OCI-LY7 (cell line): ENCODE data around the gene RNF183. TPM values are rescaled to one million over a fixed set of nuclear protein-coding genes. Genes with fewer than 3 reads are reported as not detected.

ENCODE experiments used
- BruUV-seq: library from RNA; stranded (reverse); fragments of 400-500 nt; replicated peaks from 2 replicates; lab custom pipeline; 2021; lab: Mats Ljungman, UMichigan
- CTCF ChIA-PET: fragments of 300-600 bp; sonication (Branson Sonifier 250); formaldehyde crosslinking; loops from one replicate; lab custom pipeline; 2022; ENCODE audit warnings: antibody characterized with exemption; ENCODE audit not compliant: unreplicated experiment; lab: Charles Lee
- POLR2A ChIA-PET: fragments of 300-600 bp; sonication (Branson Sonifier 250); formaldehyde crosslinking; loops from one replicate; lab custom pipeline; 2022; ENCODE audit warnings: antibody characterized with exemption; lab: Charles Lee
- DNase-seq: peaks from one replicate; pipeline ENCODE4 v3.0.0-alpha.2; 2015; ENCODE audit warnings: low spot score
- H2AFZ ChIP-seq: fragments of 200-600 bp; sonication (generic), shearing (Covaris generic); 2 replicates; pipeline ENCODE4 v1.6.1; 2014; ENCODE audit warnings: mild to moderate bottlenecking, antibody characterized with exemption, low read length, moderate library complexity
- H3K27ac ChIP-seq: fragments of 200-600 bp; sonication (generic); 2 replicates; pipeline ENCODE4 v1.5.1; 2014; ENCODE audit warnings: mixed run types, low read depth, mild to moderate bottlenecking, moderate library complexity, low read length, inconsistent platforms; ENCODE audit not compliant: poor library complexity, severe bottlenecking
- H3K36me3 ChIP-seq: fragments of 200-600 bp; sonication (generic); 2 replicates; pipeline ENCODE4 v1.6.1; 2014; ENCODE audit warnings: mild to moderate bottlenecking, antibody characterized with exemption, low read length, moderate library complexity, mixed read lengths; ENCODE audit not compliant: insufficient read depth
- H3K4me1 ChIP-seq: fragments of 200-600 bp; sonication (generic); 2 replicates; pipeline ENCODE4 v1.5.1; 2014; ENCODE audit warnings: mild to moderate bottlenecking, low read length; ENCODE audit not compliant: insufficient read depth, poor library complexity, severe bottlenecking
- H3K4me2 ChIP-seq: fragments of 200-600 bp; sonication (generic); 2 replicates; pipeline ENCODE4 v1.6.1; 2014; ENCODE audit warnings: mild to moderate bottlenecking, low read length
- H3K4me3 ChIP-seq: fragments of 200-600 bp; sonication (generic); 2 replicates; pipeline ENCODE4 v1.5.1; 2014; ENCODE audit warnings: mild to moderate bottlenecking, low read depth, low read length; ENCODE audit not compliant: poor library complexity, severe bottlenecking
- H3K79me2 ChIP-seq: fragments of 200-600 bp; sonication (generic); 2 replicates; pipeline ENCODE4 v1.6.1; 2016; ENCODE audit warnings: low read depth, mild to moderate bottlenecking, low read length, moderate library complexity, mixed read lengths; ENCODE audit not compliant: insufficient read depth
- H3K9me2 ChIP-seq: fragments of 200-600 bp; sonication (generic); 2 replicates; pipeline ENCODE4 v1.6.1; 2016; ENCODE audit warnings: mild to moderate bottlenecking, low read length, mixed read lengths; ENCODE audit not compliant: insufficient read depth
- H3K9me3 ChIP-seq: fragments of 200-600 bp; sonication (generic); 2 replicates; pipeline ENCODE4 v1.6.1; 2014; ENCODE audit warnings: mild to moderate bottlenecking, mixed run types, low read length, mixed read lengths
- H4K20me1 ChIP-seq: fragments of 200-600 bp; sonication (generic); 2 replicates; pipeline ENCODE4 v1.6.1; 2014; ENCODE audit warnings: mild to moderate bottlenecking, antibody characterized with exemption, low read length, moderate library complexity, mixed read lengths; ENCODE audit not compliant: insufficient read depth
- EZH2phosphoT487 ChIP-seq: fragments of 200-600 bp; sonication (generic); IDR thresholded peaks from 2 replicates; pipeline ENCODE4 v1.6.1; 2018; ENCODE audit warnings: low read depth, borderline replicate concordance, mild to moderate bottlenecking, mixed run types, antibody characterized with exemption, low read length, moderate library complexity, mixed read lengths
- intact Hi-C: fragments of 100-400 bp; cut with micrococcal nuclease; formaldehyde crosslinking; loops from one replicate; pipeline ENCODE4 v1.10.0; 2022; ENCODE audit not compliant: unreplicated experiment
- total RNA-seq, 2 experiments: library from RNA; depleted of rRNA in 1 of 2; stranded (reverse); fragments of >200 nt in 1 of 2; shearing (Covaris generic) in 1 of 2; gene quantifications; 2 replicates each; pipeline ENCODE4 v1.2.3, GENCODE V29; 2014 to 2022
- TF ChIP-seq, protein P1 (sequence below): fragments of 200-600 bp; sonication (generic); conservative IDR thresholded peaks from 2 replicates; pipeline ENCODE4 v1.5.1; 2014; ENCODE audit warnings: mild to moderate bottlenecking, antibody characterized with exemption, low read length, moderate library complexity, mixed read lengths

RNF183 gene
- total RNA-seq, 2 experiments from 2014 or later: not detected

DNA sequence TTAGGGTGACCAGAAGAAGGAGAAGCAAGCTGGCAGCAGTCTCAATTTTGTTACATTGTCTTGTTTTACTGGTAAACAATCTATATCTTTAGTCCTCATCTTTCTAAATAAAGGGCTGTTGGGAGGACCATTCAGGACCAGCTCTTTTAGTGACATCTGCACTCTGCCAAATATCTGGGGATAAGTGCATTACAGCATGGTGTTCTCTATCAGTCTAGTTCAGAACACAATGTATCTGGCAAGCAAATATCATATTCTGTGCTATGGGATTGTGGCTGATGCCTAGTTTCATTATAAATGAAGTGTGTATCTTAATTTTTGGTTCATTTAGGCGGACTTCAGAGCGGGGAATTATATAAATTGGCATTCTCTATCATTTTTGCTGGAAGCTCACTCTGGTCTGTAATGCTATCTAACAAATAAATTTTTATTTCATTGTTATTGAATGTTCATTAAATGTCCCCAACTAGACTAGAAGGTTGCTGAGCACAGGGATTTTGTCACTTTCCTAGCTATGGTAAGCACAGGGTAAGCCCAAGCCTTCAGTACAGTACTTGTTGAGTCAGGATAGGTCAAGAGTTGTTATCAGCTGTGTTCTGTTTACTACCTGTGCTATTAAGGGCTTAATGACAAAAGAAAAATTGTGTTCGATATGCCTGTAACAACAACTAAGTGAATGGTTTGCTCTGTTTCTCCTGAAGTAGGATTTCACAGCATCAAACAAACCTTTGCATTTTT, 25.0 kb upstream of the RNF183 start:
- ChIA-PET POLR2A (interaction anchor here (0.6 to 1.9 kb wide), 3 partner anchors 12 to 925 kb away, joined by 4 to 7 read pairs (median 4); partner anchors contain the start of gene WDR31), CTCF (no interaction called here)
- TF ChIP-seq, protein P1, sequence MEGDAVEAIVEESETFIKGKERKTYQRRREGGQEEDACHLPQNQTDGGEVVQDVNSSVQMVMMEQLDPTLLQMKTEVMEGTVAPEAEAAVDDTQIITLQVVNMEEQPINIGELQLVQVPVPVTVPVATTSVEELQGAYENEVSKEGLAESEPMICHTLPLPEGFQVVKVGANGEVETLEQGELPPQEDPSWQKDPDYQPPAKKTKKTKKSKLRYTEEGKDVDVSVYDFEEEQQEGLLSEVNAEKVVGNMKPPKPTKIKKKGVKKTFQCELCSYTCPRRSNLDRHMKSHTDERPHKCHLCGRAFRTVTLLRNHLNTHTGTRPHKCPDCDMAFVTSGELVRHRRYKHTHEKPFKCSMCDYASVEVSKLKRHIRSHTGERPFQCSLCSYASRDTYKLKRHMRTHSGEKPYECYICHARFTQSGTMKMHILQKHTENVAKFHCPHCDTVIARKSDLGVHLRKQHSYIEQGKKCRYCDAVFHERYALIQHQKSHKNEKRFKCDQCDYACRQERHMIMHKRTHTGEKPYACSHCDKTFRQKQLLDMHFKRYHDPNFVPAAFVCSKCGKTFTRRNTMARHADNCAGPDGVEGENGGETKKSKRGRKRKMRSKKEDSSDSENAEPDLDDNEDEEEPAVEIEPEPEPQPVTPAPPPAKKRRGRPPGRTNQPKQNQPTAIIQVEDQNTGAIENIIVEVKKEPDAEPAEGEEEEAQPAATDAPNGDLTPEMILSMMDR: no peak
- TF ChIP-seq EZH2phosphoT487: no peak
- Histone ChIP-seq H3K4me1 (no peaks in the 10 kb centered on the region), H3K4me3 (no peak overlapping the region), H4K20me1 (no peaks in the 10 kb centered on the region), H3K9me3 (no peaks in the 10 kb centered on the region), H3K27ac (no peak overlapping the region), H2AFZ (no peak overlapping the region), H3K79me2 (no peaks in the 10 kb centered on the region), H3K9me2 (no peaks in the 10 kb centered on the region), H3K4me2 (no peak overlapping the region), H3K36me3 (no peaks in the 10 kb centered on the region)
- DNase-seq: no peak
- intact Hi-C loops: no loop called here
- no TSS peak for BruUV-seq

DNA sequence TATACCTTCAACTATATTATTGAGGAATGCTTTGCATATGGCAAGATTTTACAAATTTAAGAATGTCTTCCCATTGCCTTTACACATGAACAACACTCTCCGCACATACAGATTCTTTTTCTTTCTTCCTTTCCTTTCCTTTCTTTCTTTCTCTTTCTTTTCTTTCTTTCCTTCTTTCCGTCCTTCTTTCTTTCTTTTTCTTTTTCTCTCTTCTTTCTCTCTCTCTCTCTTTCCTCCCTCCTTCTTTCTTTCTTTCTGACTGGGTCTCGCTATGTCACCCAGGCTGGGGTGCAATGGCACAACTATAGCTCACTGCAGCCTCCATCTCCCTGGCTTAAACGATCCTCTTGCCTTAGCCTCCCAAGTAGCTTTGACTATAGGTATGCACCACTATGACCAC, 23.1 kb upstream of the RNF183 start:
- DNase-seq: no peak
- no TSS peak for BruUV-seq

More for the DNA sequence above, 23.1 kb upstream of the RNF183 start:
- no peak overlapping the region for H3K4me3 ChIP-seq
- TF ChIP-seq, protein P1: no peak
- no peak for TF ChIP-seq EZH2phosphoT487
- H3K4me1 ChIP-seq: no peaks in the 10 kb centered on the region
- no peak overlapping the region for H3K27ac ChIP-seq
- intact Hi-C loops: no loop called here
- ChIA-PET POLR2A (interaction anchor here (0.6 to 1.2 kb wide), 3 partner anchors 29 to 263 kb away, joined by 3 to 6 read pairs (median 3); no protein-coding TSS in a partner anchor), CTCF (no interaction called here)
- no peaks in the 10 kb centered on the region for H3K9me2 ChIP-seq
- no peaks in the 10 kb centered on the region for H3K36me3 ChIP-seq
- no peaks in the 10 kb centered on the region for H3K9me3 ChIP-seq
- no peaks in the 10 kb centered on the region for H3K79me2 ChIP-seq
- H4K20me1 ChIP-seq: no peaks in the 10 kb centered on the region
- H3K4me2 ChIP-seq: no peak overlapping the region
- H2AFZ ChIP-seq: no peak overlapping the region
